HUES64 (cell line): ENCODE data around the gene IL4.

ENCODE experiments used
- H3K27ac ChIP-seq: 2 replicates; pipeline ENCODE4 v1.7.0; 2013; ENCODE audit warnings: low read depth, low read length, inconsistent platforms
- H3K27me3 ChIP-seq: 2 replicates; pipeline ENCODE4 v1.6.1; 2013; ENCODE audit warnings: mild to moderate bottlenecking, low read length; ENCODE audit not compliant: insufficient read depth
- H3K36me3 ChIP-seq: 2 replicates; pipeline ENCODE4 v1.6.1; 2013; ENCODE audit warnings: mild to moderate bottlenecking, low read length; ENCODE audit not compliant: insufficient read depth
- H3K4me1 ChIP-seq: 2 replicates; pipeline ENCODE4 v1.6.1; 2013; ENCODE audit warnings: mild to moderate bottlenecking, low read length, moderate library complexity; ENCODE audit not compliant: insufficient read depth
- H3K4me3 ChIP-seq: 2 replicates; pipeline ENCODE4 v1.5.1; 2013; ENCODE audit warnings: mild to moderate bottlenecking, low read length, moderate library complexity
- H3K9ac ChIP-seq: 2 replicates; pipeline ENCODE4 v1.6.1; 2013; ENCODE audit warnings: mild to moderate bottlenecking, low read depth, low read length
- H3K9me3 ChIP-seq: 2 replicates; pipeline ENCODE4 v1.6.1; 2013; ENCODE audit warnings: low read depth, low read length; ENCODE audit not compliant: insufficient read depth
- WGBS: fragments of 150-250, 120-280 bp; methylation state at CpG from one replicate; pipeline ENCODE4 v1.1.7; 2013; ENCODE audit warnings: missing lambda C conversion rate; 5-methylcytosine and 5-hydroxymethylcytosine counted together

The IL4 gene

GRCh38 chr5:132644177-132644576 is 29.6 kb upstream of the IL4 start:
- Histone ChIP-seq H3K9ac (no peak overlapping the region), H3K4me3 (no peak overlapping the region)

GRCh38 chr5:132646583-132647266 is 27.1 kb upstream of the IL4 start:
- H3K4me3 ChIP-seq, result no peak overlapping the region
- WGBS, result 89% methylated on average over 7 of the region's 11 CpGs
- H3K9ac ChIP-seq, result no peak overlapping the region

More at GRCh38 chr5:132644177-132644576, 29.6 kb upstream of the IL4 start:
- no peak overlapping the region for H3K27ac ChIP-seq
- no peaks in the 10 kb centered on the region for H3K27me3 ChIP-seq
- H3K4me1 ChIP-seq, result peaks cover 8% of the 10 kb centered on the region
- H3K36me3 ChIP-seq, result peaks cover 33% of the 10 kb centered on the region
- H3K9me3 ChIP-seq, result peaks cover 4% of the 10 kb centered on the region; the same call in 1 of the 2 replicates

GRCh38 chr5:132647473-132647872 is 26.3 kb upstream of the IL4 start:
- H3K4me3 ChIP-seq, result no peak overlapping the region
- 82% methylated on average over 2 of the region's 2 CpGs for WGBS
- H3K27ac ChIP-seq, result no peak overlapping the region

More at GRCh38 chr5:132646583-132647266, 27.1 kb upstream of the IL4 start:
- Histone ChIP-seq H3K9me3 (peaks cover 4% of the 10 kb centered on the region; the same call in 1 of the 2 replicates), H3K27me3 (no peaks in the 10 kb centered on the region), H3K27ac (no peak overlapping the region), H3K4me1 (peaks cover 8% of the 10 kb centered on the region), H3K36me3 (peaks cover 10% of the 10 kb centered on the region; the same call in 1 of the 2 replicates)

DNA sequence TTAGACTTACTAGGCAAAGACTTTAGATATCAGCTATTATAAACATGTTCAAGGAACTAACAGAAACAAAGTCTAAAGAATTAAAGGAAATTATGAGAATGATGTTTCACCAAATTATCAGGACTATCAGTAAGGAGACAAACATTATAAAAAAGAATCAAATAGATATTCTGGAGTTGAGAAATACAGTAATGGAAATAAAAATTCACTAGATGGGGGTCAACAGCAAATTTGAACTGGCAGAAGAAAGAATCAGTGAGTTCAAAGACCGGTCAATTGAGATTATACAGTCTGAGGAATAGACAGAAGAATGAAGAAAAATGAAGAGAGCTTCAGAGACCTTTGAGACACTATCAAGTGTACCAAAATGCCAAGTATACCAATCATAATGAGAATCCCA is 25.4 kb upstream of the IL4 start:
- no peaks in the 10 kb centered on the region for H3K36me3 ChIP-seq
- H3K4me1 ChIP-seq, result peaks cover 8% of the 10 kb centered on the region
- 76% methylated on average over 1 of the region's 1 CpG for WGBS
- H3K9me3 ChIP-seq, result peaks cover 4% of the 10 kb centered on the region; the same call in 1 of the 2 replicates
- no peak overlapping the region for H3K27ac ChIP-seq
- no peak overlapping the region for H3K4me3 ChIP-seq
- H3K27me3 ChIP-seq, result peaks cover 2% of the 10 kb centered on the region
- H3K9ac ChIP-seq, result no peak overlapping the region

More at GRCh38 chr5:132647473-132647872, 26.3 kb upstream of the IL4 start:
- Histone ChIP-seq H3K9ac (no peak overlapping the region), H3K27me3 (no peaks in the 10 kb centered on the region), H3K9me3 (peaks cover 4% of the 10 kb centered on the region; the same call in 1 of the 2 replicates), H3K4me1 (peaks cover 8% of the 10 kb centered on the region), H3K36me3 (peaks cover 2% of the 10 kb centered on the region; the same call in 1 of the 2 replicates)

GRCh38 chr5:132651838-132652469 is 21.8 kb upstream of the IL4 start:
- no peaks in the 10 kb centered on the region for H3K4me1 ChIP-seq
- peaks cover 4% of the 10 kb centered on the region; the same call in 1 of the 2 replicates for H3K9me3 ChIP-seq
- H3K36me3 ChIP-seq, result no peaks in the 10 kb centered on the region
- peaks cover 38% of the 10 kb centered on the region for H3K27me3 ChIP-seq
- H3K9ac ChIP-seq, result no peak overlapping the region
- no peak overlapping the region for H3K4me3 ChIP-seq
- H3K27ac ChIP-seq, result no peak overlapping the region
- WGBS, result 93% methylated on average over 4 of the region's 4 CpGs

DNA sequence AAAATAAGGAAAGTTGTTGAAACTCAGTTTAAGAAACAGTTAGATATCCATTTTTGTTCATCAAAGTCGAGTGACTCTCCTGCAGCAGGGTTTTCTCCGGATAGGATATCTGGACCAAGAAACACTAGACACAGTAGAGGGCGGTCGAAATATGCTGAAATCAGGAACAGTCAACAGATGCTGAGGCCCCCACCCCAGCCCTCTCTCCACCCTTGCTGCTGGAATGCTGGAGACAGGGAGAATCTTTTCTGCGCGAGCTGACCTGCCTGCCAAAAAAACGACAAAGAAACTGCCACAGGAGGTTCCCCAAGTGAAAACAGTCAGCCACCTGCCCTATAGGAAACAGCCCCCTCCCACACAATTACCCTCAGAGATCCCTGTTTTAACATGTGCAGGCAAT is 20.1 kb upstream of the IL4 start:
- no peaks in the 10 kb centered on the region for H3K9me3 ChIP-seq
- 71% methylated on average over 7 of the region's 7 CpGs for WGBS
- H3K4me3 ChIP-seq, result no peak overlapping the region
- no peak overlapping the region for H3K27ac ChIP-seq
- no peak overlapping the region for H3K9ac ChIP-seq
- H3K4me1 ChIP-seq, result no peaks in the 10 kb centered on the region
- H3K36me3 ChIP-seq, result no peaks in the 10 kb centered on the region
- peaks cover 54% of the 10 kb centered on the region for H3K27me3 ChIP-seq

- Histone ChIP-seq H3K27ac (no peak overlapping the region), H3K36me3 (no peaks in the 10 kb centered on the region), H3K4me1 (no peaks in the 10 kb centered on the region), H3K9ac (no peak overlapping the region), H3K4me3 (peak overlapping the region; percentile 47), H3K27me3 (peaks cover 54% of the 10 kb centered on the region), H3K9me3 (no peaks in the 10 kb centered on the region)
- WGBS, result 7% methylated on average over 92 of the region's 92 CpGs
These were observed 17.7 kb upstream of the IL4 start for GRCh38 chr5:132655821-132656773.

DNA sequence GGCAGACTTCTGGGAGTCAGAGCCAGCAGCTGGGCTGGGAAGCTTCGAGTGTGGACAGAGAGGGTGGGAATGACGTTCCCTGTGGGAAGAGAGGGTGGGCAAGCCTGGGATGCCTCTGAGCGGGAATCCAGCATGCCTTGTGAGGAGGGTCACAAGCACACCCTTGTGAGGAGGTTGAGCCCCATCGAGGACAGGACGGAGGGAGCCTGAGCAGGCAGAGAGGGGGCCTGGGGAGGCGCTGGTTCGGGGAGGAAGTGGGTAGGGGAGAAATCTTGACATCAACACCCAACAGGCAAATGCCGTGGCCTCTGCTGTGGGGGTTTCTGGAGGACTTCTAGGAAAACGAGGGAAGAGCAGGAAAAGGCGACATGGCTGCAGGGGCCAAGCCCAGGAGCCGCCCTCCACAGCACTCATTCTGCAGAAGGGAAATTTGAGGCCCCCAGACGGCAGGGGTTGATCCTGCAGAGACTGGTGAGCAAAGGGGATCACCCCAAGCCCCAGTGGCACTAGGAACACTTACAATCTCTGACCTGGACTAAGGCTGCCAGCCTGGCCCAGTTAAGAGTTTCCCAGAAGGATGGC is 16.9 kb upstream of the IL4 start:
- Histone ChIP-seq H3K9me3 (no peaks in the 10 kb centered on the region), H3K9ac (no peak overlapping the region), H3K4me1 (no peaks in the 10 kb centered on the region), H3K4me3 (peak overlapping the region; percentile 47), H3K36me3 (no peaks in the 10 kb centered on the region), H3K27ac (no peak overlapping the region), H3K27me3 (peaks cover 54% of the 10 kb centered on the region)
- WGBS, result 74% methylated on average over 12 of the region's 12 CpGs

- H3K9ac ChIP-seq, result no peak within 1 kb of the TSS
- WGBS, result 94% methylated on average over 12 of the region's 12 CpGs
- no peaks in the 10 kb centered on the region for H3K4me1 ChIP-seq
- no peaks in the 10 kb centered on the region for H3K9me3 ChIP-seq
- H3K27ac ChIP-seq, result no peak within 1 kb of the TSS
- peaks cover 54% of the 10 kb centered on the region for H3K27me3 ChIP-seq
- no peak within 1 kb of the TSS for H3K4me3 ChIP-seq
- H3K36me3 ChIP-seq, result no peaks in the 10 kb centered on the region
These were observed 16.0 kb upstream of the IL4 start, which contains the start of gene IL13 for GRCh38 chr5:132657676-132658380. IL13 (plus strand) TSS chr5:132658173; CDS start chr5:132658187, 14 bp downstream.
